HG03457 (cell line): ENCODE results near the gene FOXF1.

Experiments used
- ATAC-seq: cut with Tn5 transposase; IDR thresholded peaks from one replicate; pipeline ENCODE4 v1.9.1; 2021; ENCODE audit warnings: moderate number of reproducible peaks; ENCODE audit not compliant: unreplicated experiment

The FOXF1 gene

DNA sequence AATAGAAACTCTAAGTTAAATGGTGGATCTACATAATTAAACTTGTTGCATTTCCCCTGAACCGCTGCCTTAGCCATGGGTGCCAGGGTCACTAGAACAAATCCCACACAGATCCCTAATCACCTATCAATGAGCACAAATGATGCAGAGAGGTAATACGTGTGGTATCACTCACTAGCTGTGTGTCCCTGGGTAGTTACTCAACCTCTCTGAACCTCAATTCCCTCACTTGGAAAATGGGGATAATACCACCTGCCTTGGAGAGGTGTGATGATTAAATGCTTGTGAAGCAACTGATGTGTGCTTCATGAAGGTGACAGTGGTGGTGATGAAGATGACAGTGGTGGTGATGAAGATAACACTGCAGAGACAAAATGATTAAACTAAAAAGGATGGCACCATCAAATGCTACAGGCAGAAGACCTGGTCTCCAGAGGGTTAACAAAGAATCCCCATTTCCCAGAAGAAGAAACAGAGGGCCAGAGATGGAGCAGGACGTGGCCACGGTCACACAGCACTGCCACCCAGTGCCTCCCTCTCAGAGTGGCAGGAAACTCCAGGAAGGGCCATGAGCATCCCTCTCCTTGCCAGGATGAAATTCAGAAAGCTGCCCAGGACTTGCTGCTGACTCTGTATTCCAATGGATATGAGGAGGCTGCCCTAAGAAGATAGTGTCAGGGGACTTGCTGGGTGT, 17.9 kb upstream of the FOXF1 start:
- no peak for ATAC-seq

DNA sequence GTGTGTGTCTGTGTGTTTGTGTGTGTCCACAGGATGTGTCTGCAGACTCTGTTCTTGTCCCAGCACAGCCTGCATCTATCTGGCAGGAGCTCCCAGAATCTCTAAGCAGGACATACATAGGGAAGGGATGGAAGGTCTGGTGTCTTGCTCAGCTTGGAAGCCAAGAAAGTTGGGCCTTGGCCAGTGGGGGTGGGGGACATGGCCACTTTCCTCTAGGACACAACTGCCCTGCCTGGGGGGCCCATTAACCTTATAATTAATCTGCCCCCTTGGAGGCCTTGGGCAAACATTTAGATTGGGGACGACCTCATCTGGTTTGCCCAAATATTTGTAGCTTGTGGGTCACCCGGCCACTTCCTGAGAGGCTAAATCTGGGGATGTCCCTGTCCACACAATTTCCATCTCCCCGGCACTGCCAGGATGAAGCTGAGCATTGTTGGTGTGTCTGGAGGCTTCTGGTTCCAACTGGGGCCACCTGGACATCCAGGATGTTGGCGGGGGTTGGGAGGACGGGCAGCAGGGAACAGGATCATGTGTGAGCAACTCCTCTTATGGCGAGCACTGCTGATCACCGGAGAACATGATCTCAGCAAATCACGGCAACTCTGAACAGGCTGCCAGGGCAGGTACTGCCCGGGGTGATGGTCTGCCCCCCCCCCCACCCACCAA, 17.2 kb upstream of the FOXF1 start:
- no peak for ATAC-seq

DNA sequence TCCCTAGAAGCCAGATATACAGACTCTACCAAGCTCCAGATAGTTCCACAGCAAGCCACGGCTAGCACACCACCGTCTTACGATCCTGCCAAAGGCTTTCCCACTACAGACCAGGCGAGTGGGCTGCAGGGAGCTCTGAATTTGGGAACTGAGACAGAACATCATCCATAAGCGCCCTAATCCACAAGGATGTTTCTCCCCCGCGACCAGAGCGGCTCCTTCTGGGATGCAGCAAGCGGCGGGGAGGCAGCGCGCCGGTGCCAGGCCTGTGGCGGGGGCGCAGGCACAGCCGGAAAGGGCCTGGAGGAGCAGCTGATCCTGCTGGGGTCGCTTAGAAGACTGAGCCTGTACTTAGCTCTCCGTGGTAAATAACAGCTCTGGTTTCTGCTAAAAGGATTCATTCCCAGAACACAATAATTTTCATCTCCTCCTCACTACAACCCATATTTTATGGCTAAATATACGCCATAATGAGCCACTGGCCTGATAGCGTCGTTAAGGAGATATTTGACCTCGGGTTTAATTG, 16.2 kb upstream of the FOXF1 start:
- ATAC-seq, result no peak

DNA sequence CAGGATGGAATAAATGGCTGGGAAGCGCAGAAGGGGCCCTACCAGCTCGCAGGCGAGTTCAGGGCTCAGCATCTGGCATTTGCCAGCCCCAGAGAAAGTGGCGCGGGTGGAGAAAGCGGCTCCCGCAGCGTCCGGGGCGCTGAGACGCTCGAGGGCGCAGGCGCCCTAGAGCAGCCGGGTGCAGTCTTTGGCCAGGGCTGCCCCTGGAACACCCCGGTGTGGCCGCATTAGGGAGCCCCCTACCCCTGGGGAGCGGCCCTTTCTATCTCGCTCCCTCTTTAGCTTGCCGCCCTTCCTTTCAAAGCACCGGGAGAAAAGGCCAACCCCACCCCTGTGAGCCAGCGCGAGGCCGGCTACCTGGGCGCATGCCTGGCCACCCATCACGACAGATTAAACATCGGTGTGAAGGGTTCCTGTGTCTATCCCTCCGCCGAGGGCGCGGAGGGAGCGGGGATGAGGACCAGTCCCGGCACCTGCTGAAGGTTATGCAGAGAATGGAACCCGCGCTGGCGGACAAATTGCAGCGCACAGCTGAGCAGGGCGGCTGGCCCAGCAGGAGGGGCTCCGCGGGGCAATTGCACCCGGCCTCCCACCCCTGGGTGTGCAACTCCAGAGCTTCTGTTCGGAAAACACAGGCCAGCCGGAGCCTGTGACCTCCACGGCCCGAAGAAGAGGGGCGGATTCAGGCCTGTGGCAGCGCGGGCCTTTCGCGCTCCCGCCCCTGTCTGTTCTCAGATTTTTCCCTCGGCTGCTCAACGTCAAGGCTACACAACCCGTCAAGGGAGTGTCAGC, 15.6 kb upstream of the FOXF1 start:
- ATAC-seq, result no peak

DNA sequence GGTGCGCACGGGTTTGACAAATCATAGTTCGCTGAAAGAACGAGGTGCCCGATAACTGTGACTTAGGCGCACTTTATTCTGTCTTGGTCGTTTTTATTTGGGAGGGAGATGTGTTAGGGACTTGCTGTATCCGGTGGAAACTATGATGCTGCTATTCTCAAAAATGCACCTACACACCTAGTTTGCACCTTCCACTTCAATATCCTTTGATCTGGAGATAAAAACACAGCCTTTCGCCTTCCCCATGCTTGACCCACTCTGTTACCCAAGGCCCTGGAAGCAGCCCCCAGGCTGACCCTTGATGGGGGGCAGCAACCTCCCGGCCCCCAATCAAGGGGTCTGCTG, 15.0 kb upstream of the FOXF1 start:
- ATAC-seq, result no peak

DNA sequence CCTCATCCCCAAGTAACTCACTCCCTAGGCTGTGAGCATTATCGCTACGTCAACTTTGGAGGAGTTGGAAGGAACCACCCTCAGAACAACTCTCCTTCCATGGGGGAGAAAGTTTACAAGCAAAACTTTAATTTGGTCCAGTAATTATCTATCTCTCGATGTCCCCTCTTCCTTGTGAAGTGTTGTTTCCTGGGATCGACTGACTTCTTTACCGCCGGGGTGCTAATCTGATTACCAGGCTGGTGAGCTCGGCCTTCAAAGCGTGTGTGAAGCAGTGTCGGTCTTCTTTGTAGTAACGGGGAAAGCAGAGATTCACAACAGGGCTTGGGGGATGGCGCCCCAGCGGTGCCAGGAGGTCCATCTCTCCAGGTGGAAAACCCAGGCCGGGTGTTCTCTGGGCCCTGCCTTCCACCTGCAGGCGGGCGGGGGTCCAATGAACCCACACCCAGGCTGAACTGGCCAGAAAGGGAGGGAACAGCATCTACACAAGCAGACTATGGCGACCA, 14.5 kb upstream of the FOXF1 start:
- ATAC-seq, result no peak

DNA sequence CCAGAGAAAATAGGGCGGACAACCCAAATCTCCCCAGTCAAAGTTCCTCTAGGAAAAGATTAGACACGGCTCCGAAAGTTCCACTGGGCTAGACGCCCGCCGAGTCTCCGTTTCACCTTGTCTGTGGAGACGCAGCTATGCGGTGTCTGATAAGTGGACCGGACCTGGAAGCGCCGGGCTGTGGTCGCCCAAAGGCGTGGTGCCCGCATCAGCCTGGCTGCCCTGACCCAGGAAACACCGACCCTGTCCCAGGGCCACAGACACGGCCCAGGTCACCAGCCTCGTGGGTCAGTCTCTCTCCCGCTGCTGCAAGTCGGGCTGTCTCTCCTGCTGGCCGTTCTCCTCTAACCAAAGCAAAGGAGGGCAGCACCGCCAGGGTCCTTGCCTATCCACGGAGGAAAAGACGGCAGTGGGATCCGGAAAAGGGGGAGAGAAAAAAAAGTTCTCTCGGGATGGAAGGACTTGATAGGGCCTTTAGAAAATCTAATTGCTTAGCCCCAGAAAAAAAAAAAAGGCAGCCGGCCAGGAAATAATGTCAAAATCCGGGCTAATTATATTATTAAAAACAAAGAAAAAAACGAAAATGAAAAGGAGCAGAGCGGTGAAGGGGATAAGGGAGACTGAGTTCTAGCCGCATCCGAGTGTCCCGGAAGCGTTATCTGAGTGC, 13.9 kb upstream of the FOXF1 start:
- no peak for ATAC-seq

DNA sequence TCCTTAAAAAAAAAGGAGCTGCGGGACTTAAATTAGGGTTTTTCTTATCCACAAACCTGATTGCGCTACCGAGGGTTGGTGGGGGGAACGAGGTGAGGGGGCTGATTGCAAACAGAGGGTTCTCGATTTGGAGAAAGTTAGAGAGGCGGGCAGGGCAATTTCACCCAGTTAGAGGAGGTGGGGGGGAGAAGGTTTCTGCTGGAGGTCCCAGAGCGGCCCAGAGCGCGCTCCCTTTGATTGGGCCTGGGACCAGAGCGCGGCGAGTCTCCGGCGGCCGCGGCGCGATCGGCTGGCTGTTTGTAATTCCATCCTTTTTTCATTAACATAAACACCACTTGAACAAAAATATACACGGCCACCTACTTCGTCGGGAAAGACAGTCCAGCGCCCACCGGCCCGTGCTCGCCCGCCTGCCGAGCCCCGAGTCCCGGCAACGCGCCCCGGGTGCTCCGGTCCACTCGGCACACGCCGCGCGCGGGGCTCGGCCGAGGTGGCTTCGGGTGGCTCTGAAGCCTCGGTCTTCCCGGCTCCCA, 13.3 kb upstream of the FOXF1 start:
- ATAC-seq, result no peak

DNA sequence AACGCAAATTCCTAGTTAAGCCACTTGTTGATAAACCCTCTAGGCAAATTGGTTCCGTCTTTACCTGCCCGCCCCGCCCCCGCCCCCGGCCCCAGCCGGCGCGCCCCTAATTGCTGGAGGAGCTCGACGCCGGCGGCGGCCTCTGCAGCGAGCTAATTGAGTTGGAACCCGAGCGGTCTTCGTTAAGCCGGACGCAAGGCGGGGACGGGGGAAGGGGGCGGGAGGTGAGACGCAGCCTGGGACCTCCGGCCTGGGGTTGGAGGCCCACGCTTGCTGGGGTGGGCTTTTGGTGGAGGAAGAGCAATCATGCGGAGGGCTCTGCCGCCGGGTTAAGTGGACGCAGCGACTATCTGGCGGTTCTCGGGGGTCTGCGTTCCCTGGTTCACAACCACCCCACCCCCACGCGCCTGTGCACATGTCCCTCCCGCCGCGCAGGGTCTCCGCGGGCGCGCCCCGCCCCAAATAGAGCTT, 12.7 kb upstream of the FOXF1 start:
- ATAC-seq, result no peak

DNA sequence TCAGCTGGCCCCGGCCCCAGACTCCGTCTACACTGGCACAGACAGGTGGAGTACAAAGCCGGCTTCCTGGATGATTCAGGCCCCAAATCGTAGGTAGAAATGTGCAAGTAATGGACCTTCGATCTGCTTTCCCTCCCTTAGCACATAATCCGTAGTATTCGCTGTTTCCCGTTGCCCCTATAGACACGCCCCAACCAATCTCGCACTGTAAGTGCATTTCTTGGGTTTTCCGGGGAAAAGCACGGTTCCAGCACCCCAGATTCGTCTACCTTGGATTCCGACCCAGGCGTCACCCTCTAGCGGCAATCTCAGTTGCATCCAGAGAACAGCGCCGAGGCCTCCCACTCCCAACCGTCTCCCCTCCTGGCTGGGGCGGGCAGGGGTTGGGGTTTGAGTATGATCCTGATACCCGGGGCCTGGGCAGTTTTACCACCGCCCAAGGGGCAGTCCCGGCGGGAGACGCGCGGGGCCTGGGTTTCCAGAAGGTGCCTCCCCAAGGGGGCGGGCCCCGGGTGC, 12.1 kb upstream of the FOXF1 start:
- no peak for ATAC-seq

DNA sequence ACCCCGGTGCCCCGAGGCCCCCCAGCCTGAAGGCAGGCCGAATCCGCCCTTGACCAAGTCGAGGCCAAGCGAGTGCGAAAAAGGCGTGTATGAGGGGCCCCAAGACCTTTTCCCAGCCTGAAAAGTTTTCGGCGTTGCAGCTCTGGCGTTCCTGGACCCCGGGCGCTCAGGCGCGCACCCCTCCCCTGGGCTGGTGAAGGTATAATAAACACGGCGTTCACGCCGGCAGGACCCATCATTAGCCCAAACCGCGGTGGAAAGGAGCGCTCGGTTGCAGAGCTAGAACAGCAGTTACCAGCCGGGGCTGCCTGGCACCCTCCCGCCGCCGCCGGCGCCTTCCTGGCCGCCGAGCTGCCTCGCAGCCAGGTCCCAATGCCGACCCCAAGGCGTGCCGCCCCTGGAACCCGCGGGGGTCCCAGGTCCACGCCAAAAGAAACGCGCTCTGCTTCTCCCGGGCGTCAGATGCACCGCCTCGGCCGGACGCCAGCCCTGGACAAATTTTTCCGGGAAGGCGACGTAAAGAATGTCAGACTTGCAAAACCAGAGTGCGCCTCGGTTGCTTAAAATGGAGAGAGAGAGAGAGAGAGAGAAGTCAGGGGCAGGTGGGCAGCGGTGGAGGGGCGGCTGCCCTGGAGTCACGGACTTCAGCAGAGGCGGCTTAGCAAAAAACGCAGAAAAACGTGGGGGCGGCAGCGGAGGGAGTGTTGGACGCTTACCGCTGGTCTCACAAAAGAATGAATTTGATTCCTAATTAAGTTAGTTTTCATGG, 11.5 kb upstream of the FOXF1 start:
- no peak for ATAC-seq

DNA sequence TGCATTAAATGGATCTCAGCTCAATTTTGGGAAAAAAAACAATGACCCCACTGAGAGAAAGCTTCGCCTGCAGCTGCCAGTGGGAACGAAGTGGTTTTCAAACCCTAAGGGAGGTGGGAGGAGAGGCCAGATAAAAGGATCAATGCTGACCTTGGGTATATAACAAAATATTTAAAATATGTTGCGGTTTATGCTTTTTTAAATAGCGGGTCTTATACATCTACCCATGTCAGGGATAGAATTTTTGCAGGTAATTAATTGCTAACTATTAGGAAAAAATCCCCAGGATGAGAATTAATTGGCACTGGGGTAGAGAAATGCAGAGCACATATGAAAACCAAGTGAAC, 10.9 kb upstream of the FOXF1 start:
- no peak for ATAC-seq

DNA sequence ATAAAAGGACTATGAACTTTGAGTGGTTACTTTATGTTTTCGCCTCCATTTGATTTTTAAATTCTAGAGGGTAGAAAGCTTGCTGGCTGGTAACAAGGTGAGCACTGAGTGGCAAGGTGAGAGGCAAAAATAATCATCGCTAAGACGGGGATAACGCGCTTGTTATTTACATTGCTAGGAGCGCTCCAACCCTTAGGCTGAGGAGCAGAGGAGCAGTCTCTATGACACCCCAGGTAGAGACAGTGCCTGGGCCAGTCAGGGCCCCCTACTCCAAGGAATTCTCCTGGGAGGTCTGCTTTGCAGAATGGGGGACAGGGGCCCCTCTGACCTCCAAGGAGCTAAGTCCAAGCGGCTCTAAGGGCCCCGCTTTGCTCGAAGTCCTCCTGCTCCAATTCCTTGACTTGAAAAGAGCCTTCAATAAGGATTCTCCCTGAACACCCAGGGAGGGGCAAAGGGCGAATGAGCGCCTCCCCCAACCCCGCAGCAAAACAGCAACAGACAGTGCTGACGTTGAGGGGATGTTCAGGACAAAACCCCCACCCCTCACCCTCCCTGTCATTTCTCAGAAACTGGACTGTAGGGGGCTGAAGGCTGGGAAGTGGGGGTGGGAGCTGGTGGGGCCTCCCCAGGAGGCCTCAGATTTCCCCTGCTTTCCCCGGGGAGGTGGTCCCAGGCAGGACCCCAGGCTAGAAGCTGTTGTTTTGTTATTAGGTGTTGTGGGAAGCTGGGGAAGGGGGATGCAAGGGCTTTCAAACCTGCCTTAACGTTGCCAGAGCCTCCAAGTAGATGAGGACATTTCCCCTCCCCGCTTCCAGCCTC, 10.2 kb upstream of the FOXF1 start:
- ATAC-seq, result no peak

DNA sequence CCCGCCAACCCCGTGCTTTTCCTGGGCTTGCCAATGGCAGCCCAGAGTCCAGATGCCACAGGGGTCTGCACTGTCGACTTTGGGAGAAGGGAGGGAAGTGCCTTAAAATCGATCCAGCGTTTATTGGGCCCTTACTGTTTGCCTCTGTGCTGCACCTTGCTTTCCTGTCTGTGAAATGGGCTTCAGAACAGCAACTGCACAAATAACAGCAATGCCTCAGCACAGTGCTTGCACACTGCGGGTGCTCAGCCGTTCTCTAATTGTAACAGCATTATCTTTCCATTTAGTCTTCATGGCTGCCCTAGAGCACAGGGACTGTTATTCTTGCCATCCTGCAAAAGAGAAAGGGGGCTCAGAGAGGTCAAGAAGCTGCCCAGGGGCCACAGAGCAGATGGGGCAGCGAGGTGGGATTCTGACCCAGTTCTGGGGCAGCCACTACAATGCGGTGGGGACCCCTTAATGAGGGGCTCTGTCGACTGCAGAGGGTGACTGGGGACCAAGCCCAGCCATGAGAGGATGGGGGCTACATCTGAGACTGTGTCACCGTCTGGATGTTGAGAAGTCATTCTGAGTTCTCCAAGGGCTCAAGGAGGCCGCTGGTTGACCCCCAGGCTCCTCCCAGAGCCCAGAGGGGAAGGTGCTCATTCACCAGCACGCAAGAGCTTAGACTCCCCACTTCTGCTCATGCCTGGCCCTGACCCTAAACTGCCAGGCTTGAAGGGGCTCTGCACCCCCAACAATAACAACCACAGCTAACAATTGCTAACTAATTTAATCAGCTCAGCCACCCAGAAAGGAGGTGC, 9.4 kb upstream of the FOXF1 start:
- ATAC-seq, result no peak

DNA sequence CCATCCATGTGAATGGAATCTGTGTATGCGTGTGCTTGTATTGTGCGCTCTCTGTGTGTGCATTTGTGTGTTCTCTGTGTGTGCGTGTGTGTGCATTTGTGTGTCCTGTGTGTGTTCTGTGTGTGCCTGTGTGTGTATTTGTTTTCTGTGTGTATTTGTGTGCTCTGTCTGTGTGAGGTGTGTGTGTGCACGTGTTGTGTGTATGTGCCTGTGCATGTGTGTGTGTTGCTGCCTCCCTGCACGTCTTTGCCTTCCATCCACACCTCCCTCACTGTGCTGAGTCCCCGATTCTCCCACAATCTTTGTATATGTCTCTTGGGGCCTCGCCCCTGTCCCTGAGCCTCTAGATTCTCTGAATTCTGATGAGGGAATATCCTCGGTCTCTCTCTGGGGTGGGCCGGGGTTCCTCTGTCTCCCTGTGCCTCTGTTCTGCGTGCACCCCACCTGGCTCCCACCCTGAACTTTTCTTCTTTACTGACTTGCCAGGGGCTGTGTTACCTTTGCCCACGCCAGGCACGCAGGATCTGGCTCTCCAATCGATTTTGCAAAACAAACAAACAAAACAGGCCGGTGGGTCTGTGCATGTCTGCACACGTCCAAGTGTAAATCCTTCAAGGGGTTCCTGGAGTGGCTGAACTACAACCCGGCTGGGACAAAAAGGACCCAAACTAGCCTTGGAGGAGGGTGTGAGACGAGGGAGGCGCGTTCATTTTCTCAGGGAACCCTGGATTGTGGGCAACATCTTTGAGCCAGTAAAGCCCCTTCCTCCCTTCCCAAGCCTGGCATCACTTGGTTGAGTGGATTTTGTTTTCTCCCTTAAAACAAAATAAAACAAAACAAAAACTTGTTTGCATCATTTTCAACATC, 8.1 kb upstream of the FOXF1 start:
- no peak for ATAC-seq

DNA sequence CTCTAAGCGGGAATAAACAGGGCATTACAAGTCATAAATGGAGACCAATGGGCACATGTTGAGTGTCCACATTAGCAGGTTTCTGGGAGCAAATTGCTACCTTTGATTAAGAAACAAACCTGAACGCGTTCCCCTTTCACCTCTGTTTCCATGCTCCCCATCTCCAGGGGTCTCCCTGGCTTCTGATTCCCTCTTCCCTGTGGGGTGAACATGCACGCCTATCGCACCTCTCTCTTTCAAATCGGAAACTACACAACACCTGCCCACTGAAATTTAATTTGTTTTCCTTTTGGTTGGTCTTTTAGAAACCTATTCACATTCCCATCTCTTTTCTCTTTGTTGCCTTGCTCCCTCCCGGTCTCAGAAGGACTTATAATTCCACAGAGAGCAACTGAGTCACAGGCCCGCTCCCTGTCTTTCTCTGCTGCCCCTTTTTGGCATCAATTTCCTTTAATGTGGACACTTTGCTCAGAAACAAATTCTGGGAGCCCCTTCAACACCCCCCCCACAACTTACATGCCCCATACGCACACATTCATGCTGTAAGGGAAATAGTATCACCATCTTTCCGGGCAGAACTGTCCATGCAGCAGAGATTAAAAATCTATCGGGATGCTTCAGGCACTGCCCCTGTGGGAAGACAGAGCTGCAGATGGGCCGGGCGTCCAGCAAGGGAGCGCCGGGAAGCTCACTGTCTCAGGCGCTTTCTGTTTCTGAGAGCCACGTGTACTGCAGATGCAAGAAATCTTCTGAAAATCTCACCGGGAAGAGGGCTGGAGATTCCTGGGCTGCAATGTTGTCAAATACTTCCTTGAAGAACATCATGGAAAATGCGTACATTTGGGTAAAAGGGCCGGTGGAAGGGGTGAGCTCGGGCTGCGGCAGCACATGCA, 7.2 kb upstream of the FOXF1 start:
- ATAC-seq, result no peak
